ENCODE measurements around the gene NDUFA11. TPM values are rescaled to one million over a fixed set of nuclear protein-coding genes. Genes with fewer than 3 reads are reported as not detected.

NDUFA11 gene
- total RNA-seq, 2 experiments from 2014 or later: 233 to 237 TPM

GRCh38 chr19:5882421-5882968 lies 21.1 kb downstream of the NDUFA11 start:
- Mint-ChIP-seq H3K4me3 (no peak overlapping the region), H3K36me3 (ENCODE audit: low read depth) (no peaks in the 10 kb centered on the region), H3K27me3 (peaks cover 15% of the 10 kb centered on the region), H3K4me1 (ENCODE audit: low read depth) (no peaks in the 10 kb centered on the region), H3K9me3 (no peaks in the 10 kb centered on the region), H3K27ac (no peak overlapping the region)
- intact Hi-C loops (cut with micrococcal nuclease): no loop called here
- ATAC-seq (no peak), DNase-seq (no peak)
- ChIA-PET CTCF (no interaction called here), POLR2A (no interaction called here)
- no peak for TF ChIP-seq CTCF (IDR thresholded peaks at IDR 0.05)

- no peaks in the 10 kb centered on the region for H3K36me3 Mint-ChIP-seq (ENCODE audit: low read depth)
- ChIA-PET CTCF (no interaction called here), POLR2A (no interaction called here)
Observed at GRCh38 chr19:5881543-5882299, 21.9 kb downstream of the NDUFA11 start.

GRCh38 chr19:5880604-5881078 lies 22.9 kb downstream of the NDUFA11 start:
- Mint-ChIP-seq H3K4me3 (no peak overlapping the region), H3K4me1 (ENCODE audit: low read depth) (no peaks in the 10 kb centered on the region), H3K9me3 (no peaks in the 10 kb centered on the region), H3K27ac (no peak overlapping the region), H3K36me3 (ENCODE audit: low read depth) (no peaks in the 10 kb centered on the region), H3K27me3 (peaks cover 15% of the 10 kb centered on the region)
- intact Hi-C loops (cut with micrococcal nuclease): no loop called here
- ChIA-PET CTCF (no interaction called here), POLR2A (interaction anchor here (0.7 kb wide), 1 partner anchor 104 kb away, joined by 3 read pairs; no protein-coding TSS in a partner anchor)
- ATAC-seq (no peak), DNase-seq (no peak)
- no peak for TF ChIP-seq CTCF (IDR thresholded peaks at IDR 0.05)

More at GRCh38 chr19:5881543-5882299, 21.9 kb downstream of the NDUFA11 start:
- DNase-seq (no peak), ATAC-seq (no peak)
- Mint-ChIP-seq H3K4me3 (no peak overlapping the region), H3K27ac (no peak overlapping the region), H3K4me1 (ENCODE audit: low read depth) (no peaks in the 10 kb centered on the region), H3K9me3 (no peaks in the 10 kb centered on the region), H3K27me3 (peaks cover 15% of the 10 kb centered on the region)
- intact Hi-C loops (cut with micrococcal nuclease): no loop called here
- no peak for TF ChIP-seq CTCF (IDR thresholded peaks at IDR 0.05)

- no peak for TF ChIP-seq CTCF (IDR thresholded peaks at IDR 0.05)
- intact Hi-C loops (cut with micrococcal nuclease): no loop called here
- no peaks in the 10 kb centered on the region for H3K4me1 Mint-ChIP-seq (ENCODE audit: low read depth)
- CTCF ChIA-PET: no interaction called here
- H3K27ac Mint-ChIP-seq: no peak overlapping the region
- H3K27me3 Mint-ChIP-seq: peaks cover 14% of the 10 kb centered on the region
- POLR2A ChIA-PET: interaction anchor here (0.7 kb wide), 1 partner anchor 105 kb away, joined by 3 read pairs; no protein-coding TSS in a partner anchor
- DNase-seq (no peak), ATAC-seq (no peak)
- no peaks in the 10 kb centered on the region for H3K9me3 Mint-ChIP-seq
- H3K4me3 Mint-ChIP-seq: no peak overlapping the region
- no peaks in the 10 kb centered on the region for H3K36me3 Mint-ChIP-seq (ENCODE audit: low read depth)
Observed at GRCh38 chr19:5880196-5880595, 23.4 kb downstream of the NDUFA11 start.

GRCh38 chr19:5877882-5878281 lies 25.7 kb downstream of the NDUFA11 start:
- Mint-ChIP-seq H3K27me3 (peaks cover 10% of the 10 kb centered on the region), H3K4me3 (no peak overlapping the region), H3K36me3 (ENCODE audit: low read depth) (no peaks in the 10 kb centered on the region), H3K9me3 (no peaks in the 10 kb centered on the region), H3K4me1 (ENCODE audit: low read depth) (no peaks in the 10 kb centered on the region), H3K27ac (no peak overlapping the region)
- no peak for ATAC-seq
- ChIA-PET POLR2A (no interaction called here), CTCF (interaction anchor here (1.1 kb wide), 1 partner anchor 74 kb away, joined by 3 read pairs; the partner anchor contains the start of gene NRTN)
- no peak for TF ChIP-seq CTCF (IDR thresholded peaks at IDR 0.05)
- no peak for DNase-seq
- intact Hi-C loops (cut with micrococcal nuclease): no loop called here

All from activated CD8-positive, alpha-beta T cell treated with anti-CD3 and anti-CD28 coated beads for 36 hours (primary cell).